Measurements from ENCODE around the gene FTCD.

GRCh38 chr21:46202592-46203202, 47.3 kb upstream of the FTCD start:
- TF ChIP-seq, protein P1, sequence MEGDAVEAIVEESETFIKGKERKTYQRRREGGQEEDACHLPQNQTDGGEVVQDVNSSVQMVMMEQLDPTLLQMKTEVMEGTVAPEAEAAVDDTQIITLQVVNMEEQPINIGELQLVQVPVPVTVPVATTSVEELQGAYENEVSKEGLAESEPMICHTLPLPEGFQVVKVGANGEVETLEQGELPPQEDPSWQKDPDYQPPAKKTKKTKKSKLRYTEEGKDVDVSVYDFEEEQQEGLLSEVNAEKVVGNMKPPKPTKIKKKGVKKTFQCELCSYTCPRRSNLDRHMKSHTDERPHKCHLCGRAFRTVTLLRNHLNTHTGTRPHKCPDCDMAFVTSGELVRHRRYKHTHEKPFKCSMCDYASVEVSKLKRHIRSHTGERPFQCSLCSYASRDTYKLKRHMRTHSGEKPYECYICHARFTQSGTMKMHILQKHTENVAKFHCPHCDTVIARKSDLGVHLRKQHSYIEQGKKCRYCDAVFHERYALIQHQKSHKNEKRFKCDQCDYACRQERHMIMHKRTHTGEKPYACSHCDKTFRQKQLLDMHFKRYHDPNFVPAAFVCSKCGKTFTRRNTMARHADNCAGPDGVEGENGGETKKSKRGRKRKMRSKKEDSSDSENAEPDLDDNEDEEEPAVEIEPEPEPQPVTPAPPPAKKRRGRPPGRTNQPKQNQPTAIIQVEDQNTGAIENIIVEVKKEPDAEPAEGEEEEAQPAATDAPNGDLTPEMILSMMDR (conservative IDR thresholded peaks at IDR 0.05; ENCODE audit: low read depth, low read length) = no peak
- no peak for TF ChIP-seq EZH2phosphoT487 (IDR thresholded peaks at IDR 0.05; ENCODE audit: borderline replicate concordance, low read length)
